Thyroid gland (tissue), 4 donors: ENCODE data around the gene DENND1A.

Experiments
- POLR2A ChIP-seq, 2 donors: fragments of 450-650 bp; IDR thresholded peaks; one replicate each; pipeline ENCODE4 v1.6.1; 2017; ENCODE audit warnings: antibody characterized with exemption in 2 of 2, mild to moderate bottlenecking in 2 of 2, moderate library complexity in 1 of 2
- TF ChIP-seq, protein P1 (sequence below), 6 experiments: fragments of 200-600 bp in 3 of 6; fragments of 450-650 bp in 3 of 6; sonication (generic) in 3 of 6; IDR thresholded peaks; one replicate each; pipeline ENCODE4 v1.5.1; 2016 to 2019; ENCODE audit warnings: antibody characterized with exemption in 6 of 6, mild to moderate bottlenecking in 2 of 6, inconsistent platforms in 1 of 6, moderate library complexity in 1 of 6

DNA sequence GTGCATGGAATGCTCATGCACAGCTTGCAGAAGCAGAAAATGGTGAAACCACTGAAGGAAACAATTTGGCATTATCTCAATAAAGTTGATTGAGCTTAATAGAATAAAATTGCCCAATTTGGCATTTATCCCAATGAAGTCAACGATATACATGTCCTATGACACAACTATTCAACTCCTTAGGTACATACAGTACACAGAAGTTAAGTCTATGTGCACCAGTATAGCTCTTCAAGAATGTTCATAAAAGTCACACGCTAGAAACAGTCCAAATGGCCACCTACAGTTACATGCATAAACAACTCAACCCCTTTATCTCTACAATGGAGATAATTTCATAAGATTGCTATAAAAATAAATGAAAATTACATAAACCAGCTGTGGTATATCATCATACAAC is 184.5 kb downstream of the DENND1A start:
- TF ChIP-seq, protein P1, sequence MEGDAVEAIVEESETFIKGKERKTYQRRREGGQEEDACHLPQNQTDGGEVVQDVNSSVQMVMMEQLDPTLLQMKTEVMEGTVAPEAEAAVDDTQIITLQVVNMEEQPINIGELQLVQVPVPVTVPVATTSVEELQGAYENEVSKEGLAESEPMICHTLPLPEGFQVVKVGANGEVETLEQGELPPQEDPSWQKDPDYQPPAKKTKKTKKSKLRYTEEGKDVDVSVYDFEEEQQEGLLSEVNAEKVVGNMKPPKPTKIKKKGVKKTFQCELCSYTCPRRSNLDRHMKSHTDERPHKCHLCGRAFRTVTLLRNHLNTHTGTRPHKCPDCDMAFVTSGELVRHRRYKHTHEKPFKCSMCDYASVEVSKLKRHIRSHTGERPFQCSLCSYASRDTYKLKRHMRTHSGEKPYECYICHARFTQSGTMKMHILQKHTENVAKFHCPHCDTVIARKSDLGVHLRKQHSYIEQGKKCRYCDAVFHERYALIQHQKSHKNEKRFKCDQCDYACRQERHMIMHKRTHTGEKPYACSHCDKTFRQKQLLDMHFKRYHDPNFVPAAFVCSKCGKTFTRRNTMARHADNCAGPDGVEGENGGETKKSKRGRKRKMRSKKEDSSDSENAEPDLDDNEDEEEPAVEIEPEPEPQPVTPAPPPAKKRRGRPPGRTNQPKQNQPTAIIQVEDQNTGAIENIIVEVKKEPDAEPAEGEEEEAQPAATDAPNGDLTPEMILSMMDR (IDR thresholded peaks at IDR 0.05), result no peak
- TF ChIP-seq POLR2A (IDR thresholded peaks at IDR 0.05), result no peak
